GM12878 (cell line): ENCODE results near the gene CCDC17. TPM values are rescaled to one million over a fixed set of nuclear protein-coding genes. Genes with fewer than 3 reads are reported as not detected.

Experiments used
- ELK1 ChIP-seq: IDR thresholded peaks from 2 replicates; pipeline ENCODE4 v1.6.1; 2012; ENCODE audit warnings: low read depth, low read length, improper control_type of control experiment
- GABPA ChIP-seq: IDR thresholded peaks from 2 replicates; pipeline ENCODE4 v1.6.1; 2014; ENCODE audit warnings: antibody characterized with exemption, low read depth, mild to moderate bottlenecking, inconsistent platforms
- KAT2A ChIP-seq: conservative IDR thresholded peaks from 2 replicates; pipeline ENCODE4 v1.6.1; 2011; ENCODE audit warnings: low read depth, low read length; ENCODE audit not compliant: control insufficient read depth
- MXI1 ChIP-seq: fragments of 150-350 bp; IDR thresholded peaks from 2 replicates; pipeline ENCODE4 v1.6.1; 2011; ENCODE audit warnings: low read depth, mild to moderate bottlenecking, inconsistent platforms, low read length, improper control_type of control experiment
- MYC ChIP-seq: IDR thresholded peaks from 2 replicates; pipeline ENCODE4 v1.6.1; 2011; ENCODE audit warnings: mild to moderate bottlenecking, low read length, moderate library complexity, inconsistent platforms; ENCODE audit not compliant: insufficient read depth, insufficient replicate concordance, insufficient read length, severe bottlenecking
- PAX8 ChIP-seq: fragments of 450-650 bp; IDR thresholded peaks from 2 replicates; pipeline ENCODE4 v1.6.1; 2017; ENCODE audit warnings: mild to moderate bottlenecking, moderate library complexity
- POLR2AphosphoS2 ChIP-seq: IDR thresholded peaks from 2 replicates; pipeline ENCODE4 v1.6.1; 2011; ENCODE audit warnings: low read depth, mild to moderate bottlenecking, low read length, improper control_type of control experiment, moderate library complexity
- PRDM15 ChIP-seq: fragments of 450-650 bp; formaldehyde crosslinking; IDR thresholded peaks from 2 replicates; pipeline ENCODE4 v1.4.0; 2020; ENCODE audit warnings: mild to moderate bottlenecking, moderate library complexity
- REST ChIP-seq: IDR thresholded peaks from 2 replicates; pipeline ENCODE4 v1.6.1; 2012; ENCODE audit warnings: mild to moderate bottlenecking, low read depth, low read length
- SIN3A ChIP-seq: IDR thresholded peaks from 2 replicates; pipeline ENCODE4 v1.6.1; 2012; ENCODE audit warnings: low read depth, low read length, improper control_type of control experiment
- SMC3 ChIP-seq: IDR thresholded peaks from 2 replicates; pipeline ENCODE4 v1.6.1; 2011; ENCODE audit warnings: low read length, improper control_type of control experiment, borderline replicate concordance
- TAF1 ChIP-seq: IDR thresholded peaks from 2 replicates; pipeline ENCODE4 v1.6.1; 2011; ENCODE audit warnings: mild to moderate bottlenecking, low read depth, low read length, borderline replicate concordance
- YY1 ChIP-seq: IDR thresholded peaks from 2 replicates; pipeline ENCODE4 v1.6.1; 2011; ENCODE audit warnings: low read depth, mild to moderate bottlenecking, low read length
- ZNF207 ChIP-seq: fragments of 450-650 bp; IDR thresholded peaks from 2 replicates; pipeline ENCODE4 v1.6.1; 2014; ENCODE audit warnings: antibody characterized with exemption, mild to moderate bottlenecking, borderline replicate concordance
- ZNF592 ChIP-seq: fragments of 450-650 bp; IDR thresholded peaks from 2 replicates; pipeline ENCODE4 v1.6.1; 2017; ENCODE audit warnings: mild to moderate bottlenecking, moderate library complexity
- polyA plus RNA-seq, 11 experiments: library from polyadenylated mRNA; depleted of rRNA in 4 of 11; unstranded in 6 of 11; stranded (reverse) in 5 of 11; fragments of >200 nt; fragmentation: Nextera tagmentation in 4 of 11; fragmentation: Illumina TruSeq in 1 of 11; extraction: Ambion mirVana in 4 of 11; extraction: Trizol in 1 of 11; gene quantifications; 1 replicate in 1 of 11; 2 replicates in 10 of 11; pipeline versions ENCODE4 v1.2.1 to v1.2.3, GENCODE V29; 2011 to 2016; ENCODE audit warnings: inconsistent platforms in 2 of 11, missing spikeins in 2 of 11, low read depth in 1 of 11
- total RNA-seq, 4 experiments: library from RNA; depleted of rRNA in 3 of 4; stranded (reverse); fragments of >200 nt in 3 of 4; fragmentation: Illumina TruSeq in 1 of 4; extraction: Trizol in 1 of 4; gene quantifications; 2 replicates each; pipeline versions ENCODE4 v1.2.1 to v1.2.3, GENCODE V29; 2013 to 2021

CCDC17 gene
- total and polyA plus RNA-seq, 10 of the 15 experiments (the other 5 are each of a cell fraction or from before 2014, with no cell fraction given) = 0.15 to 1.9 (median 0.69) TPM

- TF ChIP-seq GABPA = no peak
- no peak for TF ChIP-seq MYC
- no peak for TF ChIP-seq REST
- TF ChIP-seq PRDM15 (CRISPR knock-in tag) = no peak
- TF ChIP-seq TAF1 = no peak
- no peak for TF ChIP-seq PAX8
- TF ChIP-seq MXI1 = peak; percentile 74; the same call in 1 of the 2 replicates
- no peak for TF ChIP-seq YY1
- TF ChIP-seq ZNF207 = no peak
- TF ChIP-seq ZNF592 = no peak
- no peak for TF ChIP-seq POLR2AphosphoS2
- TF ChIP-seq KAT2A = no peak
- TF ChIP-seq ELK1 = no peak
- no peak for TF ChIP-seq SMC3
- TF ChIP-seq SIN3A = no peak
Observed at GRCh38 chr1:45583264-45583665, 40.6 kb downstream of the CCDC17 start (continued).
